ENCODE results near the gene LUC7L2. TPM values are rescaled to one million over a fixed set of nuclear protein-coding genes. Genes with fewer than 3 reads are reported as not detected.

The LUC7L2 gene
- total and polyA plus RNA-seq, 9 of the 15 experiments (the other 6 are each of a cell fraction or from before 2014, with no cell fraction given) = 56.1 to 207 (median 141) TPM

DNA sequence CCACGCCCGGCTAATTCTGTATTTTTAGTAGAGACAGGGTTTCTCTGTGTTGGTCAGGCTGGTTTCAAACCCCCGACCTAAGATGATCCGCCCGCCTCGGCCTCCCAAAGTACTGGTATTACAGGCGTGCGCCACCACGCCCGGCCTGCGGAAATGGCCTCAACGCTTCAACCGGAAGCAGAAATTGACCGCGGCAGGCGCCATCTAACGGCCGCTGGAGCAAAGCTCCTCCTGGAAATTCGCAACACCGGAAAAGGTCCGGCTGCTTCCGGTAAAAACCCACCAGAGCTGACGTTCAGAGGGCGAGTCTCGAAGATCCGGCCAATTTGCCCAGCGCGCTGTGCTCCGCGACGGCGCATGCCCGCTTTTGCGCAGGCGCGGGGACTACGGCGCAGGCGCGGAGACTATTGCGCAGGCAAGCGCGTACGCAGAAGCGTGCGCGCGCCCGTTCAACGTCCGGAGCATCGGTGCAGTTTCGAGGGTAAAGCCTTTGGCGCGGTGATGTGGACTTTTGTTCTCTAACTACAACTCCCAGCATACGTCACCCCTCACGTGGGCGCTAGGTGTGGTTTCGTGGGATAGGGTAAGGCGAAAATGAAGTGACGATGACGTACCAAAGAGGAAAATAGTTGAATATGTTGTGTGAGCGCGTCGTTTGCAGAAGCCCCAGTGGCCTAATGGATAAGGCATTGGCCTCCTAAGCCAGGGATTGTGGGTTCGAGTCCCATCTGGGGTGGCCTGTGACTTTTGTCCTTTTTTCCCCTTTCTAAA, 19.5 kb upstream of the LUC7L2 start (continued):
- TF ChIP-seq FOSL1 (tag; conservative IDR thresholded peaks at IDR 0.05) (peak; percentile 72), TAF15 (IDR thresholded peaks at IDR 0.05; ENCODE audit: low read depth, low read length) (no peak), RBFOX2 (IDR thresholded peaks at IDR 0.05; ENCODE audit: low read depth, low read length) (peak; percentile 89), U2AF1 (optimal IDR thresholded peaks at IDR 0.05; ENCODE audit: low read depth, low read length) (no peak), ZNF668 (CRISPR knock-in tag; IDR thresholded peaks at IDR 0.05) (no peak; the same call in 1 of the 2 replicates), HMG20A (CRISPR knock-in tag; conservative IDR thresholded peaks at IDR 0.05) (no peak), ZBED1 (IDR thresholded peaks at IDR 0.05) (no peak), SREBF2 (CRISPR knock-in tag; IDR thresholded peaks at IDR 0.05) (0 out of 2 replicates have a peak, but pooled peaks have one; percentile 14), ZKSCAN8 (CRISPR knock-in tag; IDR thresholded peaks at IDR 0.05) (peak; percentile 52; the same call in 1 of the 2 replicates), ZNF324 (CRISPR knock-in tag; IDR thresholded peaks at IDR 0.05) (no peak), ZBTB1 (CRISPR knock-in tag; IDR thresholded peaks at IDR 0.05; ENCODE audit: borderline replicate concordance, low read depth) (peak; percentile 90), DACH1 (IDR thresholded peaks at IDR 0.05; ENCODE audit: partially characterized antibody) (peak; percentile 4), ERF (CRISPR knock-in tag; IDR thresholded peaks at IDR 0.05) (peak; percentile 86), ZNF12 (CRISPR knock-in tag; IDR thresholded peaks at IDR 0.05) (peak; percentile 82), ZZZ3 (IDR thresholded peaks at IDR 0.05) (peak; percentile 75; the same call in 1 of the 2 replicates), MTA3 (IDR thresholded peaks at IDR 0.05; ENCODE audit: borderline replicate concordance) (peak; percentile 92), NR3C1 (CRISPR knock-in tag; IDR thresholded peaks at IDR 0.05) (no peak), ZNF444 (CRISPR knock-in tag; IDR thresholded peaks at IDR 0.05) (no peak), CCAR2 (IDR thresholded peaks at IDR 0.05; ENCODE audit: low read depth, low read length) (no peak), FOXJ3 (CRISPR knock-in tag; IDR thresholded peaks at IDR 0.05) (no peak)
- TF ChIP-seq, protein P1, sequence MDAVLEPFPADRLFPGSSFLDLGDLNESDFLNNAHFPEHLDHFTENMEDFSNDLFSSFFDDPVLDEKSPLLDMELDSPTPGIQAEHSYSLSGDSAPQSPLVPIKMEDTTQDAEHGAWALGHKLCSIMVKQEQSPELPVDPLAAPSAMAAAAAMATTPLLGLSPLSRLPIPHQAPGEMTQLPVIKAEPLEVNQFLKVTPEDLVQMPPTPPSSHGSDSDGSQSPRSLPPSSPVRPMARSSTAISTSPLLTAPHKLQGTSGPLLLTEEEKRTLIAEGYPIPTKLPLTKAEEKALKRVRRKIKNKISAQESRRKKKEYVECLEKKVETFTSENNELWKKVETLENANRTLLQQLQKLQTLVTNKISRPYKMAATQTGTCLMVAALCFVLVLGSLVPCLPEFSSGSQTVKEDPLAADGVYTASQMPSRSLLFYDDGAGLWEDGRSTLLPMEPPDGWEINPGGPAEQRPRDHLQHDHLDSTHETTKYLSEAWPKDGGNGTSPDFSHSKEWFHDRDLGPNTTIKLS (IDR thresholded peaks at IDR 0.05; ENCODE audit: borderline replicate concordance, low read depth) = peak; percentile 97
- TF ChIP-seq, protein P2, sequence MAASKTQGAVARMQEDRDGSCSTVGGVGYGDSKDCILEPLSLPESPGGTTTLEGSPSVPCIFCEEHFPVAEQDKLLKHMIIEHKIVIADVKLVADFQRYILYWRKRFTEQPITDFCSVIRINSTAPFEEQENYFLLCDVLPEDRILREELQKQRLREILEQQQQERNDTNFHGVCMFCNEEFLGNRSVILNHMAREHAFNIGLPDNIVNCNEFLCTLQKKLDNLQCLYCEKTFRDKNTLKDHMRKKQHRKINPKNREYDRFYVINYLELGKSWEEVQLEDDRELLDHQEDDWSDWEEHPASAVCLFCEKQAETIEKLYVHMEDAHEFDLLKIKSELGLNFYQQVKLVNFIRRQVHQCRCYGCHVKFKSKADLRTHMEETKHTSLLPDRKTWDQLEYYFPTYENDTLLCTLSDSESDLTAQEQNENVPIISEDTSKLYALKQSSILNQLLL (CRISPR knock-in tag; IDR thresholded peaks at IDR 0.05; ENCODE audit: borderline replicate concordance) = no peak
- TF ChIP-seq, protein P3, sequence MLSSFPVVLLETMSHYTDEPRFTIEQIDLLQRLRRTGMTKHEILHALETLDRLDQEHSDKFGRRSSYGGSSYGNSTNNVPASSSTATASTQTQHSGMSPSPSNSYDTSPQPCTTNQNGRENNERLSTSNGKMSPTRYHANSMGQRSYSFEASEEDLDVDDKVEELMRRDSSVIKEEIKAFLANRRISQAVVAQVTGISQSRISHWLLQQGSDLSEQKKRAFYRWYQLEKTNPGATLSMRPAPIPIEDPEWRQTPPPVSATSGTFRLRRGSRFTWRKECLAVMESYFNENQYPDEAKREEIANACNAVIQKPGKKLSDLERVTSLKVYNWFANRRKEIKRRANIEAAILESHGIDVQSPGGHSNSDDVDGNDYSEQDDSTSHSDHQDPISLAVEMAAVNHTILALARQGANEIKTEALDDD (IDR thresholded peaks at IDR 0.05) = no peak
- TF ChIP-seq, protein P4, sequence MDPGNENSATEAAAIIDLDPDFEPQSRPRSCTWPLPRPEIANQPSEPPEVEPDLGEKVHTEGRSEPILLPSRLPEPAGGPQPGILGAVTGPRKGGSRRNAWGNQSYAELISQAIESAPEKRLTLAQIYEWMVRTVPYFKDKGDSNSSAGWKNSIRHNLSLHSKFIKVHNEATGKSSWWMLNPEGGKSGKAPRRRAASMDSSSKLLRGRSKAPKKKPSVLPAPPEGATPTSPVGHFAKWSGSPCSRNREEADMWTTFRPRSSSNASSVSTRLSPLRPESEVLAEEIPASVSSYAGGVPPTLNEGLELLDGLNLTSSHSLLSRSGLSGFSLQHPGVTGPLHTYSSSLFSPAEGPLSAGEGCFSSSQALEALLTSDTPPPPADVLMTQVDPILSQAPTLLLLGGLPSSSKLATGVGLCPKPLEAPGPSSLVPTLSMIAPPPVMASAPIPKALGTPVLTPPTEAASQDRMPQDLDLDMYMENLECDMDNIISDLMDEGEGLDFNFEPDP (CRISPR knock-in tag; IDR thresholded peaks at IDR 0.05) = no peak
